Daoy (cell line): ENCODE measurements around the gene RPL13. TPM values are rescaled to one million over a fixed set of nuclear protein-coding genes. Genes with fewer than 3 reads are reported as not detected.

Source experiments
- total RNA-seq: library from RNA; depleted of rRNA; stranded (reverse); fragments of >200 nt; shearing (Covaris generic); gene quantifications from 2 replicates; pipeline ENCODE4 v1.2.3, GENCODE V29; 2014; rRNA removed

The RPL13 gene
- total RNA-seq, 1 experiment from 2014 or later: 4,474 TPM

Other genes starting within 250 kb of the RPL13 start
- 21.5 and 27.8 TPM in 2 replicates for gene ANKRD11, start 70.1 kb upstream of the RPL13 start, total RNA-seq
- 43.1 and 49.9 TPM in 2 replicates for gene SPG7, start 52.3 kb upstream of the RPL13 start, total RNA-seq
- gene CPNE7, start 15.1 kb downstream of the RPL13 start, total RNA-seq: 2.6 and 3.4 TPM in 2 replicates
- gene DPEP1, start 53.0 kb downstream of the RPL13 start, total RNA-seq: 0.09 TPM in 1 of 2 replicates, not detected in the other
- gene CHMP1A, start 97.0 kb downstream of the RPL13 start, total RNA-seq: 69.7 and 80.2 TPM in 2 replicates
- 4.9 and 6.7 TPM in 2 replicates for gene SPATA33, start 97.2 kb downstream of the RPL13 start, total RNA-seq
- 9.9 and 11.4 TPM in 2 replicates for gene CDK10, start 126.0 kb downstream of the RPL13 start, total RNA-seq
- 5.4 and 8.6 TPM in 2 replicates for gene SPATA2L, start 141.0 kb downstream of the RPL13 start, total RNA-seq
- 3.3 and 4.7 TPM in 2 replicates for gene VPS9D1, start 160.2 kb downstream of the RPL13 start, total RNA-seq
- gene ZNF276, start 160.9 kb downstream of the RPL13 start, total RNA-seq: 7.2 and 10.3 TPM in 2 replicates